ENCODE measurements around the gene TLX2. TPM values are rescaled to one million over a fixed set of nuclear protein-coding genes. Genes with fewer than 3 reads are reported as not detected.
A peak's percentile ranks its signal among the peaks of the same experiment; 100 is the strongest.

TLX2 gene
- total and polyA plus RNA-seq, 2 of the 4 experiments (the other 2 are of a cell fraction), result not detected

- no peak for TF ChIP-seq FOS (IDR thresholded peaks at IDR 0.05; ENCODE audit: low read depth, low read length)
- TF ChIP-seq POLR2A (IDR thresholded peaks at IDR 0.05; ENCODE audit: low read depth, low read length), result no peak
These were observed 15.6 kb upstream of the TLX2 start (continued) for GRCh38 chr2:74498500-74499266.

DNA sequence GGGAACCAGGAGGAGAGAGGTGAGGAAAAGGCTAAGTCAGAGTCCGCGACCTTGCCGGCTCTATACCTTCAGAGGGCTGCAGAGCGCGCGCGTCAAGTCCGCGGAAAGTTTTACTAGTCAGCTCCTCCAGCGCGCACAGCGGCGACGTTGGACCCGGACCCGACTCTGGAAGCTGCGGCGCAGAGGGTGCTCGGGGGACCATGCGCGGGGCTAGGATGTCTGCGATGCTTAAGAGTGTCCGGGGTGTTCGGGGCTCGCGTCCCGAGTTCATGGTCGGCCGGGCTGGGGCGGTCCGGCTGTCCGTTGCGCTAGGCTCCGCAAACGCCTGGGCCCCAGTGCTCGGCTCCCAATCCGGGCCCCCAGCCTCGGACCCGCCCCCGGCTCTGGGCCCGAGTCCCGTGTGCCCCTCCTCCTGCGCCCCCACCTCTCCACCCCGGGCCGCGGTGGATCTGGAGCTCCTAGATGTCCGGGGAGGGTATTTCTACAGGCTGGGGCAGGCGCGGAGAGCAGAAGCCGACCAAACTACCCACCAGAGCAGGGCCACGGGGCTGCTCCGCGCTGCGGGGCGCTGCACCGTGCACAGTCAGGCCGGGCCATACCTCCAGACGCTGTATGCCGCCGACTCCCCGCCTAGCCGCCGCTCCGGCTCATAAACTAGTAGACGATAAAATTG lies 14.8 kb upstream of the TLX2 start, which contains the start of gene LBX2:
Gene LBX2 (minus strand): TSS at position 337 of the 673 bp plus-strand sequence. CDS start 66 bp downstream, at position 271.
- H3K4me2 ChIP-seq (ENCODE audit: low read depth, low read length), result peak within 1 kb of the TSS; percentile 74
- H4K8ac ChIP-seq (ENCODE audit: low read depth in 2 of 2, low read length in 2 of 2), result no peak within 1 kb of the TSS; a peak in 1 of 4 replicates
- H2BK15ac ChIP-seq (ENCODE audit: low read depth, low read length), result no peak within 1 kb of the TSS
- peaks cover 38% of the 10 kb centered on the region for H3K27me3 ChIP-seq (ENCODE audit: control insufficient read depth, insufficient read depth, low read length)
- H3K18ac ChIP-seq (ENCODE audit: low read depth, low read length), result no peak within 1 kb of the TSS
- no peak within 1 kb of the TSS for H2AK5ac ChIP-seq (ENCODE audit: low read depth, low read length)
- intact Hi-C loops (cut with micrococcal nuclease), result no loop called here
- H3K56ac ChIP-seq (ENCODE audit: extremely low read depth, insufficient read depth, low read length), result no peak within 1 kb of the TSS
- H3K4ac ChIP-seq (ENCODE audit: low read depth, low read length), result no peak within 1 kb of the TSS
- no peak within 1 kb of the TSS for H2BK120ac ChIP-seq (ENCODE audit: low read depth, low read length)
- peaks cover 0 to 17% of the 10 kb centered on the region in 2 experiments; a peak in 3 of 4 replicates for H3K79me1 ChIP-seq (ENCODE audit: low read depth in 1 of 2, low read length in 2 of 2)
- H3K9me1 ChIP-seq (ENCODE audit: insufficient read depth, low read length), result no peaks in the 10 kb centered on the region
- peak; percentile 10 for ATAC-seq (ENCODE audit: low read depth)
- no peak within 1 kb of the TSS for H2BK20ac ChIP-seq (ENCODE audit: low read depth, low read length)
- POLR2A ChIA-PET (ENCODE audit: unreplicated experiment), result no interaction called here
- H4K20me1 ChIP-seq (ENCODE audit: insufficient read depth, low read length), result no peaks in the 10 kb centered on the region
- H3K4me1 ChIP-seq (ENCODE audit: control insufficient read depth, insufficient read depth, low read length), result peaks cover 14% of the 10 kb centered on the region
- H4K5ac ChIP-seq (ENCODE audit: low read depth, low read length), result no peak within 1 kb of the TSS
- H2AK9ac ChIP-seq (replicated peaks; ENCODE audit: low read depth, low read length, poor library complexity), result no peak within 1 kb of the TSS
- H3K23ac ChIP-seq (ENCODE audit: low read depth, low read length), result no peak within 1 kb of the TSS
- WGBS, 2 experiments (ENCODE audit: extremely low coverage in 2 of 2, insufficient read length in 1 of 2), result 5% methylated on average over 44 of the region's 65 CpGs; no CpG with 5 or more reads in 1 of the 2 experiments
- peaks cover 2% of the 10 kb centered on the region; the same call in 1 of the 2 replicates for H3K36me3 ChIP-seq (ENCODE audit: control insufficient read depth, insufficient read depth, low read length)
- no TSS peak for BruUV-seq (replicated peaks)
- H4K91ac ChIP-seq (ENCODE audit: insufficient read depth, low read depth, low read length), result no peak within 1 kb of the TSS
- no peak within 1 kb of the TSS for H3K14ac ChIP-seq (replicated peaks; ENCODE audit: low read depth, low read length)
- peak within 1 kb of the TSS; percentile 12; the same call in 1 of the 2 replicates for H3K4me3 ChIP-seq (ENCODE audit: insufficient read depth, low read depth, low read length)
- DNase-seq, result no peak
- dilution Hi-C loops (cut with HindIII; ENCODE audit: low sequenced_read_pairs, unreplicated experiment), result no loop called here
- no peak within 1 kb of the TSS for H2BK5ac ChIP-seq (ENCODE audit: low read depth, low read length, poor library complexity, severe bottlenecking)
- H3K27ac ChIP-seq (ENCODE audit: insufficient read depth, low read length), result no peak within 1 kb of the TSS
- CTCF ChIA-PET, result interaction anchor here (0.6 to 0.7 kb wide), 2 partner anchors 11 to 89 kb away, joined by 3 to 8 read pairs; no protein-coding TSS in a partner anchor
- H3K9me3 ChIP-seq (ENCODE audit: control insufficient read depth, insufficient read depth, low read length), result no peaks in the 10 kb centered on the region
- no peak within 1 kb of the TSS for H3K9ac ChIP-seq (ENCODE audit: low read depth, low read length)
- in situ Hi-C loops (cut with MboI; ENCODE audit: low sequenced_read_pairs), result loop anchor here (25.0 kb wide), 1 partner anchor 363 kb away; no protein-coding TSS in a partner anchor
- H2AFZ ChIP-seq (replicated peaks; ENCODE audit: low read length, poor library complexity), result peak within 1 kb of the TSS; percentile 76
- TF ChIP-seq POLR2A (IDR thresholded peaks at IDR 0.05; ENCODE audit: low read depth, low read length), result no peak
- no peak for TF ChIP-seq MAZ (IDR thresholded peaks at IDR 0.05; ENCODE audit: borderline replicate concordance, low read depth, low read length)
- TF ChIP-seq USF2 (IDR thresholded peaks at IDR 0.05; ENCODE audit: low read depth, low read length), result no peak
- no peak for TF ChIP-seq MAFK (IDR thresholded peaks at IDR 0.05; ENCODE audit: low read depth, low read length)
- TF ChIP-seq ELK1 (IDR thresholded peaks at IDR 0.05; ENCODE audit: borderline replicate concordance, low read depth, low read length), result no peak
- no peak for TF ChIP-seq FOS (IDR thresholded peaks at IDR 0.05; ENCODE audit: low read depth, low read length)
- TF ChIP-seq BHLHE40 (IDR thresholded peaks at IDR 0.05; ENCODE audit: low read depth, low read length), result no peak
- no peak for TF ChIP-seq SMC3 (IDR thresholded peaks at IDR 0.05; ENCODE audit: low read depth, low read length)
- TF ChIP-seq RFX5 (IDR thresholded peaks at IDR 0.05; ENCODE audit: low read depth, low read length), result no peak
- TF ChIP-seq CHD1 (IDR thresholded peaks at IDR 0.05; ENCODE audit: low read depth, low read length), result no peak
- no peak for TF ChIP-seq RCOR1 (IDR thresholded peaks at IDR 0.05; ENCODE audit: insufficient replicate concordance, low read length)
- TF ChIP-seq CEBPB (IDR thresholded peaks at IDR 0.05; ENCODE audit: low read depth, low read length), result no peak
- TF ChIP-seq MXI1 (IDR thresholded peaks at IDR 0.05; ENCODE audit: borderline replicate concordance, low read depth, low read length), result no peak
- TF ChIP-seq RAD21 (IDR thresholded peaks at IDR 0.05; ENCODE audit: low read length), result no peak
